Endothelial cell (in vitro differentiated cells): Measurements from ENCODE around the gene POU3F3. TPM values are rescaled to one million over a fixed set of nuclear protein-coding genes. Genes with fewer than 3 reads are reported as not detected.

Source experiments
- DNase-seq: peaks from one replicate; pipeline ENCODE4 v3.0.0; 2021; ENCODE audit warnings: low spot score
- H3K27ac Mint-ChIP-seq: one replicate; pipeline ENCODE4 v1.8.0; 2021; ENCODE audit warnings: mixed read lengths, inconsistent platforms; ENCODE audit not compliant: unreplicated experiment
- H3K27me3 Mint-ChIP-seq: one replicate; pipeline ENCODE4 v1.8.0; 2021; ENCODE audit warnings: mild to moderate bottlenecking, moderate library complexity, mixed read lengths, inconsistent platforms; ENCODE audit not compliant: unreplicated experiment
- H3K36me3 Mint-ChIP-seq: one replicate; pipeline ENCODE4 v1.8.0; 2021; ENCODE audit warnings: mild to moderate bottlenecking, low read depth, mixed read lengths, inconsistent platforms; ENCODE audit not compliant: unreplicated experiment
- H3K4me1 Mint-ChIP-seq: one replicate; pipeline ENCODE4 v1.8.0; 2021; ENCODE audit warnings: mild to moderate bottlenecking, mixed read lengths, inconsistent platforms; ENCODE audit not compliant: unreplicated experiment
- H3K4me3 Mint-ChIP-seq: one replicate; pipeline ENCODE4 v1.8.0; 2021; ENCODE audit warnings: mild to moderate bottlenecking, mixed read lengths, inconsistent platforms; ENCODE audit not compliant: unreplicated experiment
- H3K9me3 Mint-ChIP-seq: one replicate; pipeline ENCODE4 v1.8.0; 2021; ENCODE audit warnings: mixed read lengths, inconsistent platforms; ENCODE audit not compliant: unreplicated experiment
- total RNA-seq: library from RNA; stranded (reverse); fragmentation: NEBNext Ultra II Directional; extraction: Animal tissue kit (Norgen Biotek cat#: 25700); gene quantifications from one replicate; pipeline ENCODE4 v1.2.1, GENCODE V29; 2021; ENCODE audit not compliant: unreplicated experiment
- TF ChIP-seq, protein P1 (sequence below): fragments of 200-600 bp; sonication (generic); IDR thresholded peaks from one replicate; pipeline ENCODE4 v1.5.0; 2021; ENCODE audit warnings: antibody characterized with exemption; ENCODE audit not compliant: unreplicated experiment

Gene POU3F3
- total RNA-seq, 1 donor from 2014 or later: not detected

DNA sequence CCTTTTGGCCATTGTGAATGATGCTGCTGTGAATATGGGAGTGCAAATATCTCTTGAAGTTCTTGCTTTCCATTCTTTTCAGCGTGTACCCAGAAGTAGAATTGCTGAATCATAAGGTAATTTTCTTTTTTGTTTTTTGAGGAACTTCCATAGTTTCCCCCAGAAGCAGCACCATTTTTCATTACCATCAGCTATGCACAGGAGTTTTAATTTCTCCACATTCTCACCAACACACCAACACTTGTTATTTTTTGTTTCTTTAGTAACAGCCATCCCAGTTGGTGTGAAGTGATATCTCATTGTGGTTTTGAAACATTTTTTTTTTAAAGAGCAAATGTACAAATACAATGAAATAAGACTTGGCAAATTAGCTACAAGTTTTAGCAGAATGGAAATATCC is 21.3 kb downstream of the POU3F3 start:
- no peaks in the 10 kb centered on the region for H3K36me3 Mint-ChIP-seq
- peaks cover 7% of the 10 kb centered on the region for H3K4me1 Mint-ChIP-seq
- TF ChIP-seq, protein P1, sequence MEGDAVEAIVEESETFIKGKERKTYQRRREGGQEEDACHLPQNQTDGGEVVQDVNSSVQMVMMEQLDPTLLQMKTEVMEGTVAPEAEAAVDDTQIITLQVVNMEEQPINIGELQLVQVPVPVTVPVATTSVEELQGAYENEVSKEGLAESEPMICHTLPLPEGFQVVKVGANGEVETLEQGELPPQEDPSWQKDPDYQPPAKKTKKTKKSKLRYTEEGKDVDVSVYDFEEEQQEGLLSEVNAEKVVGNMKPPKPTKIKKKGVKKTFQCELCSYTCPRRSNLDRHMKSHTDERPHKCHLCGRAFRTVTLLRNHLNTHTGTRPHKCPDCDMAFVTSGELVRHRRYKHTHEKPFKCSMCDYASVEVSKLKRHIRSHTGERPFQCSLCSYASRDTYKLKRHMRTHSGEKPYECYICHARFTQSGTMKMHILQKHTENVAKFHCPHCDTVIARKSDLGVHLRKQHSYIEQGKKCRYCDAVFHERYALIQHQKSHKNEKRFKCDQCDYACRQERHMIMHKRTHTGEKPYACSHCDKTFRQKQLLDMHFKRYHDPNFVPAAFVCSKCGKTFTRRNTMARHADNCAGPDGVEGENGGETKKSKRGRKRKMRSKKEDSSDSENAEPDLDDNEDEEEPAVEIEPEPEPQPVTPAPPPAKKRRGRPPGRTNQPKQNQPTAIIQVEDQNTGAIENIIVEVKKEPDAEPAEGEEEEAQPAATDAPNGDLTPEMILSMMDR: no peak
- peaks cover 28% of the 10 kb centered on the region for H3K27me3 Mint-ChIP-seq
- H3K4me3 Mint-ChIP-seq: no peak overlapping the region
- H3K27ac Mint-ChIP-seq: no peak overlapping the region
- no peak for DNase-seq
- no peaks in the 10 kb centered on the region for H3K9me3 Mint-ChIP-seq

DNA sequence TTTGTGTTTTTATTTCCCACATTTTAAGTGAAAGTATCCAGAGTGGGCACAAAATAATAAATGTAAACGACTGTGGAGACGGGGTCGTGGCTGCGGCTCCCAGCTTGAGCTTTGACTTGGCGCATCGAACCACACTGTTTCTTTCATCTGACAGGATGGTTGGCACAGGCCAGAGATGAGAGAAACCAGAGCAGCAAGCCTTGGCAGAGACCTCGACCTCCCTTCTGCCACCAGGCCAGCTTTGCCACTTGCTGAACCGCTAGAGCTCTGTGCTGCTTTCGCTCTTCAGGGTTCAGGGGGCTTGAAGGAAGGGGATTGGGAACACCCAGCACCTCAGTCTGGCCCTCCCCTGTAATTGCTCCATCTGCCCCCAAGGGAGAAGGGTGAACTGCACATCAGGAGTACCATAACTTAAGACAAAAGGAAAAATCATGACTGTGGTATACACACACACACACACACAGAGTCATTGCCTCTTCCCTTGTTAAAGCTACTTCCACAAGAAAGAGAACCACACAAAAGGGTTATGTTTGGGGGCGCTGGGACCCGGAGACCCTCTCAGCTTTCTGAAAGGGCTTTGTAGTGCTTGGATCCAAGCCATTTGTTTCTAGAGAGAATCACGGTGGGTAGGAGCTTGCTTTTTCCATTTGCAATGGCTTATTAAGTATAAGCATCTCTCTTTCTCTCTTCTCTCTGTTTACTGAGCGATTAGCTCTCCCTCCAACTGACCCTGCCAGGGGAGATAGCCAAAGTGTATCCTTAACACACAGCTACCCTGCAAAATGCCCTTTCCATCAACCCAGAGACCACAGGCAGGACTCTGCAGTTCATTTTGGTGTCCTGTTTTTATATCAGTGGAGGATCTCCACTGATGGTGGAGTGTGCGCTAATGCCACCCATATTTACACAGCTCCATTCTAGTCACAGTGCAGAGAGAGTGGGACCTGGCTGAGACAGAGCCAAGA is 23.0 kb downstream of the POU3F3 start:
- peaks cover 20% of the 10 kb centered on the region for H3K27me3 Mint-ChIP-seq
- no peaks in the 10 kb centered on the region for H3K36me3 Mint-ChIP-seq
- DNase-seq: no peak

DNA sequence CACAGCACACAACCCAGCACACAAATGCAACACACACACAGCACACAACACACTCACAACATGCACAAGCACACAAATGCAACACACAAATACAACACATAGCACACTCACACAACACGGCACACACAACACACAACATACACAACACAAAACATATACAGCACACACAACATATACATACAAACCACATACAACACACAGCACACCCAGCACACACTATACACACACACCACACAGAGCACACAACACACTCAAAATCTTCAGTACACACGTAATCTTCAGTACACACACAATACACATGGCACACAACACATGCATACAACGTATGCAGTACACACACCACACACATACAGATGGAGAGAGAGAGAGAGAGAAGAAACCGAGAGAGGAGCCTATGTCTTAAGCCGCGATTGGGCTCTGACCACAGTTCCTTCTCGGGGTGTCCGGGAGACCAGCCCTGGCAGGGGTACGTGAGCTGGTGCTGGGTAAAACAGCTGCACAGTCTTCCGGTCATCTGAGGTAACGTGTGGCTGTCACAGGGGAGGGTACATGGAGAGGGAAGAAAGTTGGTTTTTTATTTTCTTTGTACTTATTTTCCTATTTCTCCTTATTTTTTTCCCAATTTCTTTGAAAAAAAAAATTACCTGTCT is 25.1 kb downstream of the POU3F3 start:
- TF ChIP-seq, protein P1: no peak
- peaks cover 5% of the 10 kb centered on the region for H3K4me1 Mint-ChIP-seq
- H3K27me3 Mint-ChIP-seq: peaks cover 17% of the 10 kb centered on the region
- no peak for DNase-seq
- no peak overlapping the region for H3K4me3 Mint-ChIP-seq
- no peaks in the 10 kb centered on the region for H3K9me3 Mint-ChIP-seq
- no peaks in the 10 kb centered on the region for H3K36me3 Mint-ChIP-seq
- no peak overlapping the region for H3K27ac Mint-ChIP-seq

More for the DNA sequence above, 23.0 kb downstream of the POU3F3 start:
- Mint-ChIP-seq H3K27ac (no peak overlapping the region), H3K9me3 (no peaks in the 10 kb centered on the region), H3K4me1 (peaks cover 3% of the 10 kb centered on the region), H3K4me3 (no peak overlapping the region)
- TF ChIP-seq, protein P1: no peak

DNA sequence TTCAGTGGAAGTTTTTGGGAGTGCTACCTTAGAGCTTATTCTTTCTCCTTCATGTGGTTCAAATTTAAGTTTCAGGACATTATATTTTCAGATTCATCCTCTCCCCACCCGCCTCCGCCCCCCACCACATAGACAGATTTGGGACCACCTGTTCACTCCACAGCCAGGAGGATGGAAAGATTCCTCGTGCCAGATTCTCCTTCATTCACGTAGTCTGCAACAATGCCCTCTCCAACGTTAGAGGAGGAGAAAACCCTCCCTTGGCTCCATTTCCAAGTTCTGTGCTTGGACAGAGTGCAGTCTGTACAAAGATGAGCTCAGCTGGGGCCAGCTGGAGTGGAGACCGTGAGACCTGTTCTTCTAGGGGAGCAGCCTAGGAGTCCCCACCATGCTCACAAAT is 26.2 kb downstream of the POU3F3 start:
- no peaks in the 10 kb centered on the region for H3K36me3 Mint-ChIP-seq
- H3K27ac Mint-ChIP-seq: no peak overlapping the region
- H3K27me3 Mint-ChIP-seq: peaks cover 9% of the 10 kb centered on the region
- no peak for DNase-seq
- no peaks in the 10 kb centered on the region for H3K9me3 Mint-ChIP-seq
- no peak overlapping the region for H3K4me3 Mint-ChIP-seq
- H3K4me1 Mint-ChIP-seq: peaks cover 6% of the 10 kb centered on the region
- TF ChIP-seq, protein P1: no peak

DNA sequence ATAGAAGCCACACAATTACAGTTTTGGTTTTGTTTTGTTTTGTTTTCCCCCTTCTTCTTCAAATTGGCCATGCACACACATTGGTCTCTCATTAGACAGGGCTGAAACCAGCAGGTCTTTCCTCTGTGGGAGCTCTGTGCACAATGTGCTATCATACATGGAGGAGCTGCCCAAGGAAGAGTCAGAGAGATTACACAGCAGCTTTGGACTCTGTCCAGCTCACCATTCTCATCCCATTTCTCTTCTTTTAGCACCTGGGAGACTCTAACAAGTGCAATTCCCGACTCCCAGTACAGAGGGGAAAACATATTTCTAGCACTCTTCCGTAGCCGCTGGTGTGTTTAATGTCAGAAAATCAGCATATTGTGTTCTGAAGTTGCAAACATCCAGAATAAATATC is 29.4 kb downstream of the POU3F3 start:
- no peaks in the 10 kb centered on the region for H3K9me3 Mint-ChIP-seq
- H3K4me1 Mint-ChIP-seq: peaks cover 6% of the 10 kb centered on the region
- no peak for DNase-seq
- no peak overlapping the region for H3K27ac Mint-ChIP-seq
- no peak overlapping the region for H3K4me3 Mint-ChIP-seq
- peaks cover 5% of the 10 kb centered on the region for H3K27me3 Mint-ChIP-seq
- TF ChIP-seq, protein P1: no peak
- H3K36me3 Mint-ChIP-seq: no peaks in the 10 kb centered on the region
